HG02588 (cell line): ENCODE measurements around the gene BICDL1.

Experiments used
- ATAC-seq: cut with Tn5 transposase; IDR thresholded peaks from one replicate; pipeline ENCODE4 v1.9.1; 2021; ENCODE audit warnings: mild to moderate bottlenecking, moderate library complexity; ENCODE audit not compliant: unreplicated experiment

BICDL1 gene

GRCh38 chr12:120051535-120051934, 62.5 kb downstream of the BICDL1 start:
- no peak for ATAC-seq

- ATAC-seq = no peak
These were observed 65.3 kb downstream of the BICDL1 start for GRCh38 chr12:120054293-120054692.

GRCh38 chr12:120055231-120056000, 66.4 kb downstream of the BICDL1 start:
- ATAC-seq = no peak

GRCh38 chr12:120056739-120057138, 67.7 kb downstream of the BICDL1 start:
- no peak for ATAC-seq

- ATAC-seq = no peak
These were observed 71.2 kb downstream of the BICDL1 start for GRCh38 chr12:120060196-120060595.

- no peak for ATAC-seq
These were observed 71.7 kb downstream of the BICDL1 start for GRCh38 chr12:120060717-120061116.

GRCh38 chr12:120061575-120062214, 72.7 kb downstream of the BICDL1 start:
- ATAC-seq = no peak

- ATAC-seq = no peak
These were observed 74.0 kb downstream of the BICDL1 start for GRCh38 chr12:120062976-120063579.

GRCh38 chr12:120064054-120064940, 75.3 kb downstream of the BICDL1 start:
- no peak for ATAC-seq

- ATAC-seq = no peak
These were observed 76.4 kb downstream of the BICDL1 start for GRCh38 chr12:120065472-120065871.

GRCh38 chr12:120066341-120066740, 77.3 kb downstream of the BICDL1 start:
- no peak for ATAC-seq

GRCh38 chr12:120067084-120067869, 78.2 kb downstream of the BICDL1 start:
- ATAC-seq = no peak

GRCh38 chr12:120067901-120068300, 78.9 kb downstream of the BICDL1 start:
- ATAC-seq = no peak

- ATAC-seq = no peak
These were observed 80.2 kb downstream of the BICDL1 start for GRCh38 chr12:120069278-120069677.

- no peak for ATAC-seq
These were observed 82.5 kb downstream of the BICDL1 start for GRCh38 chr12:120071493-120072020.

- ATAC-seq = no peak
These were observed 83.6 kb downstream of the BICDL1 start for GRCh38 chr12:120072472-120073249.

- ATAC-seq = no peak
These were observed 86.1 kb downstream of the BICDL1 start for GRCh38 chr12:120075034-120075616.

GRCh38 chr12:120076651-120077050, 87.6 kb downstream of the BICDL1 start:
- ATAC-seq = no peak

GRCh38 chr12:120077260-120077659, 88.2 kb downstream of the BICDL1 start:
- no peak for ATAC-seq
